HG03280 (cell line): ENCODE data around the gene STEAP1.
A peak's percentile ranks its signal among the peaks of the same experiment; 100 is the strongest.
"Not testable (repeated sequence)": the region's sequence is repeated elsewhere in the genome, so short reads cannot be mapped to it uniquely, and the experiment has no call there.

Source experiments
- ATAC-seq: cut with Tn5 transposase; IDR thresholded peaks from one replicate; pipeline ENCODE4 v1.9.1; 2021; ENCODE audit warnings: mild to moderate bottlenecking, moderate library complexity; ENCODE audit not compliant: unreplicated experiment

Gene STEAP1

GRCh38 chr7:90153943-90154771 lies at the start of gene STEAP1:
STEAP1 (plus strand) TSS chr7:90154469; CDS start chr7:90159789, 5,320 bp downstream.
- peak; percentile 97 for ATAC-seq

GRCh38 chr7:90114972-90115371 lies 39.3 kb upstream of the STEAP1 start:
- not testable (repeated sequence) for ATAC-seq

GRCh38 chr7:90118551-90119177 lies 35.6 kb upstream of the STEAP1 start:
- not testable (repeated sequence) for ATAC-seq

GRCh38 chr7:90119178-90119971 lies 34.9 kb upstream of the STEAP1 start:
- no peak for ATAC-seq

GRCh38 chr7:90120205-90120604 lies 34.1 kb upstream of the STEAP1 start:
- ATAC-seq, result not testable (repeated sequence)

- not testable (repeated sequence) for ATAC-seq
Observed at GRCh38 chr7:90131746-90132145, 22.5 kb upstream of the STEAP1 start.

- ATAC-seq, result not testable (repeated sequence)
Observed at GRCh38 chr7:90147079-90147960, 6.9 kb upstream of the STEAP1 start.

GRCh38 chr7:90149428-90149827 lies 4.8 kb upstream of the STEAP1 start:
- ATAC-seq, result not testable (repeated sequence)

GRCh38 chr7:90151884-90152283 lies 2.4 kb upstream of the STEAP1 start:
- not testable (repeated sequence) for ATAC-seq

GRCh38 chr7:90152642-90153253 lies 1.5 kb upstream of the STEAP1 start:
- not testable (repeated sequence) for ATAC-seq

- ATAC-seq, result no peak
Observed at GRCh38 chr7:90155206-90155605, 937 bp downstream of the STEAP1 start.

- not testable (repeated sequence) for ATAC-seq
Observed at GRCh38 chr7:90157331-90157730, 3.1 kb downstream of the STEAP1 start.

- not testable (repeated sequence) for ATAC-seq
Observed at GRCh38 chr7:90157761-90158350, 3.6 kb downstream of the STEAP1 start.

- no peak for ATAC-seq
Observed at GRCh38 chr7:90163534-90163933, 9.3 kb downstream of the STEAP1 start.

- no peak for ATAC-seq
Observed at GRCh38 chr7:90165724-90166123, 11.5 kb downstream of the STEAP1 start.

- no peak for ATAC-seq
Observed at GRCh38 chr7:90166153-90166552, 11.9 kb downstream of the STEAP1 start.

GRCh38 chr7:90167361-90167760 lies 13.1 kb downstream of the STEAP1 start:
- ATAC-seq, result no peak

- ATAC-seq, result no peak
Observed at GRCh38 chr7:90169891-90170290, 15.6 kb downstream of the STEAP1 start.

- no peak for ATAC-seq
Observed at GRCh38 chr7:90172121-90172520, 17.9 kb downstream of the STEAP1 start.

- ATAC-seq, result no peak
Observed at GRCh38 chr7:90172624-90173023, 18.4 kb downstream of the STEAP1 start.
